Panc1 (cell line): Measurements from ENCODE around the gene CSNK2A3. TPM values are rescaled to one million over a fixed set of nuclear protein-coding genes. Genes with fewer than 3 reads are reported as not detected.

Source experiments
- ATAC-seq: fragments of 200-7000 bp; cut with Tn5 transposase; 2 replicates; pipeline ENCODE4 v1.9.1; 2020; ENCODE audit warnings: mild to moderate bottlenecking, moderate library complexity
- BruUV-seq: library from RNA; stranded (reverse); fragments of 400-500 nt; replicated peaks from 2 replicates; lab custom pipeline; 2021; lab: Mats Ljungman, UMichigan
- CTCF ChIA-PET: fragments of 300-600 bp; sonication (Branson Sonifier 250); formaldehyde crosslinking; loops from one replicate; lab custom pipeline; 2022; ENCODE audit warnings: antibody characterized with exemption; lab: Charles Lee
- POLR2A ChIA-PET: fragments of 300-600 bp; sonication (Branson Sonifier 250); formaldehyde crosslinking; loops from one replicate; lab custom pipeline; 2022; ENCODE audit warnings: antibody characterized with exemption; lab: Charles Lee
- DNase-seq: peaks from one replicate; pipeline ENCODE4 v3.0.0-alpha.2; 2010; ENCODE audit warnings: low read depth, low spot score
- H3K27ac ChIP-seq: 2 replicates; pipeline ENCODE4 v1.5.1; 2011; ENCODE audit warnings: mild to moderate bottlenecking, low read length, inconsistent platforms
- H3K27me3 ChIP-seq: fragments of 200-500 bp; sonication (Bioruptor generic); 2 replicates; pipeline ENCODE4 v1.6.0; 2014; ENCODE audit warnings: low read length, inconsistent platforms; ENCODE audit not compliant: control insufficient read depth, insufficient read depth
- H3K36me3 ChIP-seq: fragments of 200-500 bp; sonication (Bioruptor generic); 2 replicates; pipeline ENCODE4 v1.5.1; 2014; ENCODE audit warnings: inconsistent platforms, mild to moderate bottlenecking, low read length, moderate library complexity; ENCODE audit not compliant: control insufficient read depth, insufficient read depth
- H3K4me1 ChIP-seq: 2 replicates; pipeline ENCODE4 v1.5.1; 2011; ENCODE audit warnings: inconsistent platforms, mild to moderate bottlenecking, low read length, moderate library complexity; ENCODE audit not compliant: control insufficient read depth, insufficient read depth
- H3K4me3 ChIP-seq, 2 experiments: 2 replicates each; pipeline ENCODE4 v1.5.1; 2011 to 2012; ENCODE audit warnings: low read depth in 2 of 2, low read length in 2 of 2, mild to moderate bottlenecking in 2 of 2, inconsistent platforms in 1 of 2, moderate library complexity in 1 of 2
- H3K9me3 ChIP-seq: fragments of 200-500 bp; sonication (Bioruptor generic); 2 replicates; pipeline ENCODE4 v1.5.1; 2014; ENCODE audit warnings: low read depth, mild to moderate bottlenecking, inconsistent platforms, low read length, moderate library complexity; ENCODE audit not compliant: control insufficient read depth, insufficient read depth
- CTCF ChIP-seq: fragments of 450-650 bp; IDR thresholded peaks from 2 replicates; pipeline ENCODE4 v1.5.1; 2017; ENCODE audit warnings: mild to moderate bottlenecking
- POLR2AphosphoS5 ChIP-seq: IDR thresholded peaks from 2 replicates; pipeline ENCODE4 v1.6.1; 2012; ENCODE audit warnings: mild to moderate bottlenecking, low read depth, low read length, moderate library complexity
- REST ChIP-seq, 2 experiments: IDR thresholded peaks; 2 replicates each; pipeline ENCODE4 v1.6.1; 2011 to 2012; ENCODE audit warnings: low read depth in 2 of 2, control low read depth in 1 of 2, low read length in 1 of 2, mild to moderate bottlenecking in 1 of 2, moderate library complexity in 1 of 2; ENCODE audit not compliant: insufficient read depth in 1 of 2
- SIN3A ChIP-seq: IDR thresholded peaks from 2 replicates; pipeline ENCODE4 v1.6.1; 2012; ENCODE audit warnings: low read depth, mild to moderate bottlenecking, low read length, moderate library complexity, borderline replicate concordance; ENCODE audit not compliant: insufficient read depth
- TCF7L2 ChIP-seq: IDR thresholded peaks from 2 replicates; pipeline ENCODE4 v1.6.1; 2011; ENCODE audit warnings: mild to moderate bottlenecking, low read depth, low read length, inconsistent platforms
- in situ Hi-C: cut with HindIII; loops from 2 replicates; pipeline ENCODE4 v1.10.0; 2016; ENCODE audit warnings: low sequenced_read_pairs, low pct_unique_long_range_greater_than_20kb
- intact Hi-C: fragments of 100-400 bp; cut with micrococcal nuclease; formaldehyde crosslinking; loops from one replicate; pipeline ENCODE4 v1.10.0; 2022; ENCODE audit not compliant: unreplicated experiment
- total RNA-seq: library from RNA; stranded (reverse); gene quantifications from one replicate; pipeline ENCODE4 v1.2.1, GENCODE V29; 2021; ENCODE audit not compliant: unreplicated experiment

CSNK2A3 gene
- total RNA-seq, 1 experiment from 2014 or later = 2.6 TPM

GRCh38 chr11:11306855-11307254, 46.2 kb downstream of the CSNK2A3 start:
- Histone ChIP-seq H3K27ac (no peak overlapping the region), H3K36me3 (no peaks in the 10 kb centered on the region), H3K9me3 (no peaks in the 10 kb centered on the region), H3K4me1 (no peaks in the 10 kb centered on the region), H3K4me3 (no peak overlapping the region), H3K27me3 (0 out of 2 replicates have a peak, but pooled peaks cover 3% of the 10 kb centered on the region)
- in situ Hi-C loops = no loop called here
- ATAC-seq (no peak), DNase-seq (no peak)
- intact Hi-C loops = no loop called here
- no TSS peak for BruUV-seq
- POLR2A ChIA-PET = no interaction called here
- CTCF ChIA-PET = no interaction called here
- no peak for TF ChIP-seq POLR2AphosphoS5
- no peak for TF ChIP-seq SIN3A
- TF ChIP-seq CTCF = no peak
- TF ChIP-seq TCF7L2 = no peak
- no peak for TF ChIP-seq REST (IDR thresholded peaks at IDR 0.05; ENCODE audit: insufficient read depth in 1 of 2, low read depth in 2 of 2, low read length in 1 of 2)

GRCh38 chr11:11304550-11304949, 48.5 kb downstream of the CSNK2A3 start:
- TF ChIP-seq CTCF (no peak), TCF7L2 (no peak), POLR2AphosphoS5 (no peak), REST (IDR thresholded peaks at IDR 0.05; ENCODE audit: insufficient read depth in 1 of 2, low read depth in 2 of 2, low read length in 1 of 2) (no peak), SIN3A (no peak)
- no peak for DNase-seq
- Histone ChIP-seq H3K36me3 (no peaks in the 10 kb centered on the region), H3K27me3 (0 out of 2 replicates have a peak, but pooled peaks cover 3% of the 10 kb centered on the region), H3K4me1 (no peaks in the 10 kb centered on the region), H3K4me3 (no peak overlapping the region), H3K9me3 (no peaks in the 10 kb centered on the region), H3K27ac (no peak overlapping the region)
- BruUV-seq = no TSS peak
- intact Hi-C loops = no loop called here
- ChIA-PET POLR2A (no interaction called here), CTCF (no interaction called here)
- ATAC-seq = no peak
- in situ Hi-C loops = no loop called here
